Uterus (tissue), 4 donors: Measurements from ENCODE around the gene WDR88. TPM values are rescaled to one million over a fixed set of nuclear protein-coding genes. Genes with fewer than 3 reads are reported as not detected.

Experiments
- DNase-seq, 2 donors: peaks; one replicate each; pipeline ENCODE4 v3.0.0-alpha.2; 2019 to 2020
- H3K27ac ChIP-seq, 2 donors: fragments of 200-600 bp; sonication (generic); 1 replicate in 1 of 2; 2 replicates in 1 of 2; pipeline ENCODE4 v1.5.1; 2016 to 2018
- H3K27me3 ChIP-seq, 2 donors: fragments of 200-600 bp; sonication (generic); one replicate each; pipeline ENCODE4 v1.5.1; 2018 to 2019; ENCODE audit warnings: control low read depth in 1 of 2
- H3K36me3 ChIP-seq, 2 donors: fragments of 200-600 bp; sonication (generic); one replicate each; pipeline ENCODE4 v1.5.1; 2019; ENCODE audit warnings: control low read depth in 1 of 2
- H3K4me1 ChIP-seq, 2 donors: fragments of 200-600 bp; sonication (generic); one replicate each; pipeline ENCODE4 v1.5.1; 2018 to 2019; ENCODE audit warnings: control low read depth in 1 of 2
- H3K4me3 ChIP-seq, 2 donors: fragments of 200-600 bp; sonication (generic); 1 replicate in 1 of 2; 2 replicates in 1 of 2; pipeline ENCODE4 v1.5.1; 2018 to 2019; ENCODE audit warnings: mild to moderate bottlenecking in 1 of 2
- H3K9me3 ChIP-seq, 2 donors: fragments of 200-600 bp; sonication (generic); one replicate each; pipeline ENCODE4 v1.5.1; 2019; ENCODE audit warnings: control low read depth in 1 of 2
- POLR2A ChIP-seq, 2 donors: fragments of 450-650 bp; IDR thresholded peaks; one replicate each; pipeline ENCODE4 v1.6.1; 2016; ENCODE audit warnings: antibody characterized with exemption in 2 of 2, mild to moderate bottlenecking in 1 of 2, moderate library complexity in 1 of 2
- intact Hi-C: fragments of 100-400 bp; cut with DNase I; formaldehyde crosslinking; loops from one replicate; pipeline ENCODE4 v1.15.1; 2023; ENCODE audit warnings: low total_unique reads
- total RNA-seq, 4 donors: library from RNA; depleted of rRNA in 3 of 4; stranded (reverse); fragments of >200 nt in 3 of 4; gene quantifications; one replicate each; pipeline versions ENCODE4 v1.1.0 to v1.2.4, GENCODE V29; 2014 to 2023
- TF ChIP-seq, protein P1 (sequence below), 4 experiments: fragments of 200-600 bp in 2 of 4; fragments of 450-650 bp in 2 of 4; sonication (generic) in 2 of 4; IDR thresholded peaks; one replicate each; pipeline ENCODE4 v1.5.1; 2016 to 2019; ENCODE audit warnings: antibody characterized with exemption in 4 of 4, mild to moderate bottlenecking in 2 of 4, moderate library complexity in 1 of 4
- donor health status: DM: yes; HTN: yes; CAD: no.

WDR88 gene
- total RNA-seq, 4 donors from 2014 or later: not detected

DNA sequence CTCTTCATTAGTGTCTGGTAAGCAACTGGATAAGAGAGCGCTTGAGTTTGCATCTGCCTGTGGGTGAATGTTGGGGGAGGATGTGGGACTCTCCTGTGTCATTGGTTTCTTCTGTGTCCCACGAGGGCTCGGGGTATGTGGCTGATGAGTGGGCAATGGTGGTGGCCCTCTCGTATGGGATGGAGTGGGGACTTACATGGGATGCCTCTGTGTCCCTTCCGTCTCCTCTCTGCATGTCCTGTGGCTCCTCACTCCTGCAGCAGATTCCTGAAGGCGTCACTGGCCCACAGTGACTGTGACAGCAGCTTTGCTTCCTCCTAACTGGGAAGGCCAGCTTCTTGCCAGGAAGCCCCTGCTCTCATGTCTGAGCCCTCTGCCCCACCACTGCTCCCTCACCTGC is 59.6 kb downstream of the WDR88 start:
- H3K4me3 ChIP-seq: no peak overlapping the region
- H3K36me3 ChIP-seq: no peaks in the 10 kb centered on the region
- intact Hi-C loops: no loop called here
- H3K4me1 ChIP-seq: peaks cover 0 to 10% of the 10 kb centered on the region in 2 donors
- DNase-seq: no peak
- no peak for TF ChIP-seq POLR2A (IDR thresholded peaks at IDR 0.05)
- TF ChIP-seq, protein P1, sequence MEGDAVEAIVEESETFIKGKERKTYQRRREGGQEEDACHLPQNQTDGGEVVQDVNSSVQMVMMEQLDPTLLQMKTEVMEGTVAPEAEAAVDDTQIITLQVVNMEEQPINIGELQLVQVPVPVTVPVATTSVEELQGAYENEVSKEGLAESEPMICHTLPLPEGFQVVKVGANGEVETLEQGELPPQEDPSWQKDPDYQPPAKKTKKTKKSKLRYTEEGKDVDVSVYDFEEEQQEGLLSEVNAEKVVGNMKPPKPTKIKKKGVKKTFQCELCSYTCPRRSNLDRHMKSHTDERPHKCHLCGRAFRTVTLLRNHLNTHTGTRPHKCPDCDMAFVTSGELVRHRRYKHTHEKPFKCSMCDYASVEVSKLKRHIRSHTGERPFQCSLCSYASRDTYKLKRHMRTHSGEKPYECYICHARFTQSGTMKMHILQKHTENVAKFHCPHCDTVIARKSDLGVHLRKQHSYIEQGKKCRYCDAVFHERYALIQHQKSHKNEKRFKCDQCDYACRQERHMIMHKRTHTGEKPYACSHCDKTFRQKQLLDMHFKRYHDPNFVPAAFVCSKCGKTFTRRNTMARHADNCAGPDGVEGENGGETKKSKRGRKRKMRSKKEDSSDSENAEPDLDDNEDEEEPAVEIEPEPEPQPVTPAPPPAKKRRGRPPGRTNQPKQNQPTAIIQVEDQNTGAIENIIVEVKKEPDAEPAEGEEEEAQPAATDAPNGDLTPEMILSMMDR (IDR thresholded peaks at IDR 0.05): no peak
- H3K27ac ChIP-seq: no peak overlapping the region
- no peaks in the 10 kb centered on the region for H3K9me3 ChIP-seq
- H3K27me3 ChIP-seq: no peaks in the 10 kb centered on the region

- intact Hi-C loops: no loop called here
- H3K9me3 ChIP-seq: no peaks in the 10 kb centered on the region
- H3K4me3 ChIP-seq: no peak overlapping the region
- no peak for DNase-seq
- no peaks in the 10 kb centered on the region for H3K36me3 ChIP-seq
- peaks cover 0 to 10% of the 10 kb centered on the region in 2 donors for H3K4me1 ChIP-seq
- TF ChIP-seq POLR2A (IDR thresholded peaks at IDR 0.05): no peak
- TF ChIP-seq, protein P1 (IDR thresholded peaks at IDR 0.05): no peak
- no peaks in the 10 kb centered on the region for H3K27me3 ChIP-seq
- H3K27ac ChIP-seq: no peak overlapping the region
Measured at GRCh38 chr19:33192010-33192409, 60.1 kb downstream of the WDR88 start.

DNA sequence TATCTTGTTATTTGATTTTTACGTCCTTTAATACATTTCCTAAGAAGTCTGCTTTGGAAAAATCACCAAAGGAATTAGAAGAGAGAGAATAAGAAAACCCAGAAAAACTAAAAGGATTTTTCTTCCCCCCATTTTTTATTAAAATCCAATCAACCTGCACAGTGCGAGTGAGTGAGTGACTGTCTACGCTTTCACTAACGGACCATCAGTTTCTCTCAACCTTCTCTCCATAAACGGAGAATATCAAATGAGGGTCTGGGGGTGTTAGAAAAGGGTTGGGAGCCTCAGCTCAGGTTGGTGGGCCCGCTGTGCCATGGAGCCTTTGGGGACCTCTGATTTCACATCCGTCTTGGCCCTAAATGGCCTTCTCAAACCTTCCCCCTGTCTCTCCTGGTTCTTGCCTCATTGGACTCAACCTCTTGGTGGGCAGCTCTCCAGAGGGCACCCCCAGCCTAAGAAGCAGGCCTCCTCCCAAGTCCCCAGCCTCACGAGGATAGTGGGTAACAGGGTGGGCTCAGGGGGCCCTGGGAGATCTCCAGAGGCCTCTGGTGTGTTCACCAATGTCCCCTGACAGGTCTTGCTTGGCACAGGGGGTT is 61.5 kb downstream of the WDR88 start:
- TF ChIP-seq, protein P1 (IDR thresholded peaks at IDR 0.05): no peak
- no peak for TF ChIP-seq POLR2A (IDR thresholded peaks at IDR 0.05)
- Histone ChIP-seq H3K4me3 (no peak overlapping the region), H3K27me3 (no peaks in the 10 kb centered on the region), H3K4me1 (peaks cover 0 to 10% of the 10 kb centered on the region in 2 donors), H3K36me3 (no peaks in the 10 kb centered on the region), H3K9me3 (no peaks in the 10 kb centered on the region), H3K27ac (peak overlapping the region in 1 of 2 donors; percentile 12)
- intact Hi-C loops: no loop called here
- DNase-seq: no peak

- peaks cover 0 to 10% of the 10 kb centered on the region in 2 donors for H3K4me1 ChIP-seq
Measured at GRCh38 chr19:33193865-33194362, 62.0 kb downstream of the WDR88 start, which contains the start of gene LRP3. Gene LRP3 (plus strand): TSS chr19:33194330. CDS start chr19:33194786, 456 bp downstream.

DNA sequence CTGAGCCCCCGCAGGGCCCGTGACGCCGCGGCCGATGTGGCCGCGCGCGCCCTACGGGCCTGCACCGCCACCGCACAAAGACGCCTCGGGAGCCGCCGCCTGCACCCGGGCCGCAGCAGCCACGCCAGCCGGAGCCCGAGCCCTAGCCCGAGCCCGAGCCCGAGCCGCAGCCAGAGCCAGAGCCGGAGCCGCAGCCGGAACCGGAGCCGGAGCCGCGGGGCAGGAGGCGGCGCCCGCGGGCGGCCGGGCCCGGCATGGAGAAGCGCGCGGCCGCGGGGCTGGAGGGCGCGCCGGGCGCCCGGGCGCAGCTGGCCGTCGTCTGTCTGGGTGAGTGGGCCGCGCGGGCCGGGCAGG is 62.6 kb downstream of the WDR88 start:
- Histone ChIP-seq H3K4me1 (peaks cover 0 to 10% of the 10 kb centered on the region in 2 donors), H3K27me3 (no peaks in the 10 kb centered on the region), H3K9me3 (no peaks in the 10 kb centered on the region), H3K36me3 (no peaks in the 10 kb centered on the region), H3K27ac (peak overlapping the region; percentile 39 to 73), H3K4me3 (peak overlapping the region; percentile 28 to 90)
- TF ChIP-seq, protein P1 (IDR thresholded peaks at IDR 0.05): peak in 1 of 4 experiments; percentile 5
- no peak for TF ChIP-seq POLR2A (IDR thresholded peaks at IDR 0.05)
- intact Hi-C loops: no loop called here
- DNase-seq: no peak

More at GRCh38 chr19:33193865-33194362, 62.0 kb downstream of the WDR88 start, which contains the start of gene LRP3:
- DNase-seq: peak in 1 of 2 donors; percentile 49
- no peaks in the 10 kb centered on the region for H3K27me3 ChIP-seq
- no peaks in the 10 kb centered on the region for H3K36me3 ChIP-seq
- TF ChIP-seq POLR2A (IDR thresholded peaks at IDR 0.05): no peak
- TF ChIP-seq, protein P1 (IDR thresholded peaks at IDR 0.05): no peak
- intact Hi-C loops: no loop called here
- H3K27ac ChIP-seq: peak within 1 kb of the TSS; percentile 39 to 73
- peak within 1 kb of the TSS; percentile 56 to 90 for H3K4me3 ChIP-seq
- no peaks in the 10 kb centered on the region for H3K9me3 ChIP-seq
